ENCODE measurements around the gene CLDN19.

DNA sequence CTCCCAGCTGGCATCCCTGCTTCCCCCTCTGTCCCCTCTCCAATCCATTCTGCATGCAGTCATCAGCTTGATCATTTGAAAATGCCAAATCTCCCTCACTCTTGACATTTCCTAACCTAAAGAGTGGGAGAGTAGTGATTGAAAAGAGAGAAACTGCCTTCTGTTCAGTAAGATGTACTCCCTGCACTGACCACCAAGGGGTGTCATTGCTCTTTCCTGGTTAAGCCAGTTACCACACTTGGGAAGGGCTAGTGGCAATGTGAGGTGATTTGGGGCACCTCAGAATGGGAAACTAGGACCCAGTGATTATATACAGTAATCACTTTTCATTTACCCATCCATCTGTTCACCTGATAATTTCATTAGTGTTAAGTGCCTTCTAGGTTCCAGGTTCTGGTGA lies 37.8 kb upstream of the CLDN19 start:
- peak in 5 of 6 experiments; percentile 37 to 54 (median 52) for TF ChIP-seq CTCF (IDR thresholded peaks at IDR 0.05)
- no peak for TF ChIP-seq POLR2A (IDR thresholded peaks at IDR 0.05)
